Activated effector memory CD4-positive, alpha-beta T cell treated with anti-CD3 and anti-CD28 coated beads, Interleukin-2, amount 50 U/mL, for 16 hours (primary cell): ENCODE data around the gene TM9SF1.

ENCODE experiments used
- DNase-seq: peaks from one replicate; pipeline ENCODE4 v3.0.0-alpha.2; 2020

The TM9SF1 gene

DNA sequence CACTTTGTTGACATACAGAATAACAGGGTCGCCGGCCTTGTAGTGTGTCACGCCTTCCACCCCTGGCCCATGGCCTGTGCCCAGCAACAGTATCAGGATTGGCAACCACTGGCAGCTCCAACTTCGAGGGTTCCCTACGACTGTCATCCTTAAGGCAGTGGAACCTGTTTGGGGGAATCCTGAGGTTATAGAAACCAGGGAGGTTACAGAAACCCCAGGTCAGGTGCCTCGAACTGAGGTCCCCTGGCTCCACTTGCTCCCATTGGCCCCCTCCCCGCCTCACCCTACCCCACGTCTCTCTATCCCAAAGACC is 412 bp downstream of the TM9SF1 start:
- DNase-seq: no peak

DNA sequence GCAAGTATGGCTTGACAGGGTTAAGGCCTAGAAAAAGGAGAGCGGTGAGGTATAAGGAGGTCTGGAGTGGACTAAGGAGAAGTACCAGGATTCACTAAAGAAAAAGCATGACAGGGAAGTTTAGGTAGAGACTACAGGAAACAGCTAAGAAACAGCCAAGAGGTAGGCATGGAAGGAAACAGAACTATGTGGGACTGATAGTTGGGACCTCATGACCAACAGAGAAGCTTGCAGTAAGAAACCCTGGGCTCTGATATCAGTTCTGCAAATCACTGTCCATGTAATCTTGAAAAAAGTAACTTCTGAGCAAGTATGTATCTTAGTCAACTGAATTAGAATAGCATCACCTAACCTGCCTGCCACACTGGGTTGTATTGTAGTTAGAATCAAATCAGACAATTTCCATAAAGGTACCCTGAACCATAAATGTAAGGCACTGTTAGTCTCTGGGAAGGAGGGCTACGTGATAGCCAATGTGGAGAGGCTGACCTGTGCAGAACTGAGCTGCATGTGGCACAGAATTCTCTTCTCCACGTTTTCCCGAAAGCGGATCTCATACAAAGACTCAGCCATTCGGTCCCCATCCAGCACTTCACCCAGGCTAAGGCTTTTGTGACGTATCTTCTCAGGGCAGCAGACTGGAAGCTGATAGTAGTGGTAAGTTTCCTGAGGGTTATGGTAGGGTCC is 912 bp downstream of the TM9SF1 start:
- DNase-seq: no peak

- no peak for DNase-seq
Measured at GRCh38 chr14:24192933-24193332, 2.3 kb downstream of the TM9SF1 start.

DNA sequence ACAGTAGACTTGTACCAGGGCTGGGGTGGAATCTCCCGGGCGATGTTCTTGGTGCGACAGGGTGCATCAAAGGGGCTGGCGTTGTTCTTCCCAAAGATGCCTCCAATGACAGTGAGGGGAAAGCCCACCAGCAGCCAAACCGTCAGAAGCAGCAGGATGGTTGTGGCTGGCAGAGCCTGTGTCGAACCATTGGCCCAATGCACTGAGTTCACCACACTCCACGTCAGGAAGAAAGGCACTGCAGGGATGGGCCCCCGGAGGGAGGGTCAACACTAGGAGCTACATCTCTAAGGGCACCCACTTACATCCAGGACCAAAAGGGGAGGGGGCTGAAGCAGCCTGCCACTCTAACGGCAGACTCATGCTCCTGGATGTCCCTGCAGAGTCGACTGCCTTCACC is 4.8 kb downstream of the TM9SF1 start:
- no peak for DNase-seq

- no peak for DNase-seq
Measured at GRCh38 chr14:24189460-24189859, 5.8 kb downstream of the TM9SF1 start.

- no peak for DNase-seq
Measured at GRCh38 chr14:24189059-24189375, 6.2 kb downstream of the TM9SF1 start.

DNA sequence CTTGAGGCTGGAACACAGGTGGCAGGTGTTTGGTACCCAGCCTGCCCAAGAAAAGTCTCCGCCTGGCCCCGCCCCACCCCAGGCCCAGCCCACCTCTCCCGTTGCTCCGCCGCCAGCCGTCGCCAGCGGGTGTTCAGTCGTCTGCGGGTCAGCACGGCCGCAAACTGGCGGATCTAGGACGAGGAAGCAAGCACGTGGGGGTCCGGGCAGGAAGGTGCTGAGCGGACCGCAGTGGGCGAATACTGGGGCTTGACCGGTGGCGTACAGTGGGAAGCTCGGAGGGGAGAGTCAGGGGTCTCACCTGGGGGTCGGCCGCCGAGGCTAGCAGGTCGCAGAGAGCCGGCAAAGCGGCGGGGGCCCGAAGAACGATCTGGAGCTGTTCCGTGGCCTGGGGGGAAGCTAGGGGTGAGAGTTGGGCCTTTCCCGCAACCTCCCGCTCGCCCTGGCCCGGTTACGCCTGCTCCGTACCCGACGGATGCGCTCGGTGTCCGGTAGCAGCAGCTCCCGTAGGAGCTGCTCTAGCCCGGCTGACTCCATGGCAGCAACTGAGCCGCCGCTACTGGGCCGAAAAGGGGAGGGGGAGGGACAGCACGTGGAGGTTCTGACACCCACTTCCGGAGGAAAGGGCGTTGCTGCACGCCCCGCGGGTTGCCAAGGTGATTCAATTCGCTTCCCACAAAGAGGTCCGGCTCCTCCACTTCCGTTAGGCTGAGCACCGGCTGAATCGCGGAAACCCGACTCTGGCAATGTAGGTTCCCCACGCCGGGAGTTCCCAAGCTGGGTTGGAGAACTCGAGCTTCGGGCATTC is 6.8 kb downstream of the TM9SF1 start, which contains the start of gene IPO4:
Gene IPO4, minus strand, starts transcription at position 566 of the 808 bp plus-strand sequence. Its CDS starts 29 bp downstream, at position 537.
- DNase-seq: peak; percentile 98

DNA sequence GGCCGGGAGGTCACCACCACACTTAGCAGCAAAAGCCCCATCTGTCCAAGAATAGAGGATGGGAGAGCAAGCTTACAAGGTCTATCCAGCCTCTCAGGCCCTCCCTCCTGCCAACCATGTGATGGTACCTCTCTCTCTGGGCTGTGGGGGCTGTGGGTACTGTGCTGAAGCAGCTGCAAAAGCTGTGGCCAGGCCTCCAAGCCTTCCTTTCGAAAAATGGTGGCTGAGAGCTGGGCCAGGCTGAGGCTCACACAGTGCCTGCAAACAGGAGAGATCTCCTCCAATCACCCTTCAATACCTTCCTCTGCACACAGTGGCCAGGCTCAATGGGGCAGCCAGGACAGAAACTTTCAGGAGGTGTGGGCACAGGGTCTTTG is 7.7 kb downstream of the TM9SF1 start:
- no peak for DNase-seq

- no peak for DNase-seq
Measured at GRCh38 chr14:24186831-24187538, 8.3 kb downstream of the TM9SF1 start.

DNA sequence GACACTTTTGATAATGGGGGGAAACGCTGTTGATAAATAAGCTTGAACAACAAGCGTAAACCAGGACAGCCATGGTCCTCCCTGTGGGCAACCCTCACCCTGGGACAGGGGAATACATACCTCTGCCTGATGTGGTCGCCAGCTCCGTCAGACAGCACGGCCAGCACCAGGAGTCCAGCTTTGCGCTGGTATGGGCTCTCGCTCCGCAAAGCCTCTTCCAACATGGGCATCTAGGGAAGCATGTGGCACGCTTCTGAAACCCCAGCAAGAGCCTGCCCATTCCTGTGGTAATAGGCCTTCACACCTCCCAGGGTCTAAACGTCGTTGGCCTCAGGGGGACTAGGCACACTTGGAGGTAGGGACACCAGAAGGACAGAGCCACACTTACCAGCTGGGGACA is 9.5 kb downstream of the TM9SF1 start:
- DNase-seq: no peak

DNA sequence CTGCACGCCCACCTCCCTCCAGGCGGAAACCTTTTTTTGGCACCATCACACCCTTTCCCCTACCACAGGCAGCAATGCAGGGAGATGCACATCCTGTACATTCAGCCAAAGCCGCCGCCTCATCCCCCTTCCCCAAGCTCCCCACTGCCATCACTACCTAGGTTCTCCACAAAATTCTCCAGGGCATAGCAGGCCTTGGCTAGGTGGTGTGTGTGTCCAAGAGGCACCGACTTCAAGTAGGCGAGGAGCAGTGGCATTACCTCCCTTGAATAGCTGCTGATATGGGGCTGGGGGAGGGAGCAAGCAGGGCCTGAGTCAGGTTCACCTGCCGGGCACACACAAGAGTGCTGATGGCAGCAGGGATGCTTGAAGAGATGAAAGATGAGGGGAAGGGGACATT is 10.2 kb downstream of the TM9SF1 start:
- DNase-seq: no peak

DNA sequence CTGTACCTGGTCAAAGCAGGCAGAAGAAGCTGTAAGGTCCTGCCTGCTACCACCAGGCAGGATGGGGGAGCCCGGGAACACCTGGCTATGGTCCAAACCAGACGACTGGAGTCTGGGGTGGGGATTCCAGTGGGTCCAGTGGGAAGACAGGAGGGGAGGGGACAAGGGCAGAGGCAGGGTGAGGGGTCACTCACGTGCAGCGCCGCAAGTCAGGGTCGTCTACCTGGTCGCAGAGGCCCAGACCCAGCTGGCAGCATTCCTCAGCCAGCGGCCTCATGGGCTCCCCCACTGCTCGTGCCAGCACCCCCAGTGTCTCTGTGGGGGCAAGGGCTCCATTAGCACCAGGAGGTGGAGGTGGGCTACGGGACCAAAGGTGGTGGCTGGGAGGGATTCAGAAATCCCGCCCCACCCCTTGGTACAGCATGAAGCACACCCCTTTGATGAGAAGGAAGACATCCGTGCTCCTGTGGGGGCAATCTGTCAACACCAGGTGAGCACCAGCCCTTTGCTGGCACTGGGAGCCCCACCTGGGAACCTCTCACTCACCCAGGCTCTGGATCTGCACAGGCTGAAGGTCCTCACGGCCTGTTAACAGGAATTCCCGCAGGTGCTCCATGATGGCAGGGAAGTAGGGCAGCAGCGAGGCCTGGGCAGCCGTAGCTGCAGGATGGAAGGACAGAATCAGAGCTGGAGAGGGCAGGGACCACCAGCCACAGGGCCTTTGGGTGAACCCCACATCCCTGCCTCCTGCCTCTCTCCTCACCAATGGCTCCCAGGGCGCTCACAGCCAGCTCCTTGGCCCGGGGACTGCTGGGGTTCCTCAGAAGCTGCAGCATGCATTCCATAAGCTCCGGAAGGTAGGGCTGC is 10.9 kb downstream of the TM9SF1 start:
- DNase-seq: no peak

GRCh38 chr14:24183014-24183481 is 12.2 kb downstream of the TM9SF1 start:
- no peak for DNase-seq

GRCh38 chr14:24182110-24182882 is 12.9 kb downstream of the TM9SF1 start:
- peak; percentile 60 for DNase-seq

DNA sequence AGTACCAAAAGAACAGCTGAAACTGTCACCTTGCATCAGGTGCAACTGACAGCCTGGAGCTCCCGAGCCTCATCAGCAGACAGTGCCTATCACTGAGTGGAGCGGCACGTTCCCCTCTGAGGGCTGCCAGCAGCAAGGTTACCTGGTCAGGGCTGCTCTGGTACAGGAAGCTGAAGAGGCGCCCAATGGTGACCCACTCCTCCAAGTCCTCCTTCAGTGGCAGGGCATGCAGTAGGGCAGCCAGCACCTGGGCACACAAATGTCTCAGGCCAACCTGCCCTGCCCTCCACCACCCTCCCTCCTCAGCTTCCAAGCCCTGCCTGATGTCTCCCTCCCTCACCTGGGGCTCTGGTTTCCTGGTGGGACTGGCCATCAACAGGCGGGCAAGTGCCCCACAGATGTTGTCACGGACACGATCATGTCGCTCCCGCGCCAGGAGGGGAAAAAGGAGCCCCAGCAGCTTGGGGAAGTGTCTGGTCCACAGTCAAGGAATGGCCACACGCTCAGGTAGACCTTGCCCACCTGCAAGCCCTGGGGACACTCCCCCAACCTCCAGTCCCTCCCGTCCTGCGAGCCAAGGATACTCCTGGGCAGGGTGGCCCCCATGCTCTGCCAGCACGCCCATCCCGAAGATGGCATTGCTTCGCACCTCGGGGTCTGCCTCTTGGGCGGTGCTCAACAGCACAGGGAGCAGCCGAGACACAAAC is 13.7 kb downstream of the TM9SF1 start:
- DNase-seq: no peak

DNA sequence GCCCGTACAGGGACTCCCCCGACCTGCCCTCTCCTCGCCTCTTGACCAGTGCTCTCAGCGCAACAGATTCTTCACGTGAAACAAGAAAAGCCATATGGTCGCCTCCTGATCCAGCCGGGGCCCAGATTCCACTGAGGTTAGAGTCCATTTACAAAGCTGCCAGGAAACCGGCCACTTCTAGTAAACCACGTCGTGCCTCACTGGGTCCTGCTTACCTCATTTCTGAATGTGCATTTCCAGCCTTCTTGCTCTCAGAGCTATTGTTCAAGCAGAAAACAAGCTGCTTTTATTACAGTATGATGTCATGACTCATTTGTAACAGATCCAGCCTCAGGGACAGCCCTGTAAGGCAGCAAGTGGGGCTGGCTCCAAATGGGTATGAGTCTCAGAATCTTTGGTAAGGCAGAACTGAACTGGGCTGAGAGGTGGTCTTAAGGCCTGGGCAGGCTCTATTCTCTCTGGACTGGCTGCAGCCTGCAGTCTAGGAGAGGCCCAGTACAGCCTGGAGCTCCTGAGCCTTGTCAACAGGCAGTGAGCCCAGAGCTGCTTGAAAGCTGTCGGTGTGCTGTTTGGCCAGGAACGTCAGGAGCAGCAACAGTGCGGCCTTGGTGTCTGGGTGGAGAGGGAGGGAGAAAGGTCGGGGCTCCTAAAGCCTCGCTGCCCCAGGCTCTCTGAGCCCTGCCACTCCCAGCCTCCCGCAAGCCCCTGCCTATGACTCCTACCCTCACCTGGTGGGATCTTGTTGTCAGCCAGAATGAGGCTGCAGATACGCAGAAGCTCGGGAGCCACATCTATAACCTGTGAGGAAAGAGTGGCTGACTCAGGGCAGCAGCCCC is 15.1 kb downstream of the TM9SF1 start:
- no peak for DNase-seq

DNA sequence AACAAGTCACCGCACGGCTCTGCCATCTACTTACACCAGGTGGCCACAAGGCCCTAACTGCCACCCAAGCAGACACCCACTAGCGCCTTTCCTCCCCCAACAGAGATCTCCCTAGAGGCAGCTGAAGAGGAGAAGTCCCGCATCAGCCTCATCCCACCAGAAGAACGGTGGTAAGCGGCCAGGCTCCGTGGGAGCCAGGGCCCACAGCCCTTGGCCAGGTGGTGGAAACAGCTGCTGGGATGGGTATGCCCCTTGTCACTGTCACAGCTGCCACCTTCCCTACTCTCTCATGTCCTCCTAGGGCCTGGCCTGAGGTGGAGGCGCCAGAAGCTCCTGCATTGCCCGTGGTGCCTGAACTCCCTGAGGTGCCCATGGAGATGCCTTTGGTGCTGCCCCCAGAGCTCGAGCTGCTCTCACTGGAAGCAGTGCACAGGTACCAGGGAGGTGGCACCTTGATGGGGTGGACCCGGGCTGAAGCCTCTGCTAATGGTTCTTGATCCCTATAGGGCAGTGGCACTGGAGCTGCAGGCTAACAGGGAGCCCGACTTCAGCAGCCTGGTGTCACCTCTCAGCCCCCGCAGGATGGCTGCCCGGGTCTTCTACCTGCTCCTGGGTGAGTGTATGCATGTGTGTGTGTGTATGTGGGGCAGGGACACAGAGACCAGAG is 15.8 kb downstream of the TM9SF1 start:
- no peak for DNase-seq

GRCh38 chr14:24178399-24179178 is 16.7 kb downstream of the TM9SF1 start:
- no peak for DNase-seq

- DNase-seq: no peak
Measured at GRCh38 chr14:24177891-24178290, 17.4 kb downstream of the TM9SF1 start.
